ENCODE measurements around the gene CABP7. TPM values are rescaled to one million over a fixed set of nuclear protein-coding genes. Genes with fewer than 3 reads are reported as not detected.
A peak's percentile ranks its signal among the peaks of the same experiment; 100 is the strongest.

The CABP7 gene
- total RNA-seq, 1 donor from 2014 or later, result 0.12 TPM

- Mint-ChIP-seq H3K27ac (peak overlapping the region; percentile 98), H3K4me1 (ENCODE audit: low read depth) (peaks cover 21% of the 10 kb centered on the region), H3K36me3 (ENCODE audit: insufficient read depth) (peaks cover 6% of the 10 kb centered on the region), H3K4me3 (ENCODE audit: low read depth) (peak overlapping the region; percentile 100), H3K9me3 (ENCODE audit: low read depth) (no peaks in the 10 kb centered on the region), H3K27me3 (no peaks in the 10 kb centered on the region)
- TF ChIP-seq, protein P1, sequence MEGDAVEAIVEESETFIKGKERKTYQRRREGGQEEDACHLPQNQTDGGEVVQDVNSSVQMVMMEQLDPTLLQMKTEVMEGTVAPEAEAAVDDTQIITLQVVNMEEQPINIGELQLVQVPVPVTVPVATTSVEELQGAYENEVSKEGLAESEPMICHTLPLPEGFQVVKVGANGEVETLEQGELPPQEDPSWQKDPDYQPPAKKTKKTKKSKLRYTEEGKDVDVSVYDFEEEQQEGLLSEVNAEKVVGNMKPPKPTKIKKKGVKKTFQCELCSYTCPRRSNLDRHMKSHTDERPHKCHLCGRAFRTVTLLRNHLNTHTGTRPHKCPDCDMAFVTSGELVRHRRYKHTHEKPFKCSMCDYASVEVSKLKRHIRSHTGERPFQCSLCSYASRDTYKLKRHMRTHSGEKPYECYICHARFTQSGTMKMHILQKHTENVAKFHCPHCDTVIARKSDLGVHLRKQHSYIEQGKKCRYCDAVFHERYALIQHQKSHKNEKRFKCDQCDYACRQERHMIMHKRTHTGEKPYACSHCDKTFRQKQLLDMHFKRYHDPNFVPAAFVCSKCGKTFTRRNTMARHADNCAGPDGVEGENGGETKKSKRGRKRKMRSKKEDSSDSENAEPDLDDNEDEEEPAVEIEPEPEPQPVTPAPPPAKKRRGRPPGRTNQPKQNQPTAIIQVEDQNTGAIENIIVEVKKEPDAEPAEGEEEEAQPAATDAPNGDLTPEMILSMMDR (IDR thresholded peaks at IDR 0.05; ENCODE audit: unreplicated experiment), result no peak
- DNase-seq (ENCODE audit: low spot score, unreplicated experiment), result no peak
Observed at GRCh38 chr22:29768052-29768693, 48.4 kb downstream of the CABP7 start.

DNA sequence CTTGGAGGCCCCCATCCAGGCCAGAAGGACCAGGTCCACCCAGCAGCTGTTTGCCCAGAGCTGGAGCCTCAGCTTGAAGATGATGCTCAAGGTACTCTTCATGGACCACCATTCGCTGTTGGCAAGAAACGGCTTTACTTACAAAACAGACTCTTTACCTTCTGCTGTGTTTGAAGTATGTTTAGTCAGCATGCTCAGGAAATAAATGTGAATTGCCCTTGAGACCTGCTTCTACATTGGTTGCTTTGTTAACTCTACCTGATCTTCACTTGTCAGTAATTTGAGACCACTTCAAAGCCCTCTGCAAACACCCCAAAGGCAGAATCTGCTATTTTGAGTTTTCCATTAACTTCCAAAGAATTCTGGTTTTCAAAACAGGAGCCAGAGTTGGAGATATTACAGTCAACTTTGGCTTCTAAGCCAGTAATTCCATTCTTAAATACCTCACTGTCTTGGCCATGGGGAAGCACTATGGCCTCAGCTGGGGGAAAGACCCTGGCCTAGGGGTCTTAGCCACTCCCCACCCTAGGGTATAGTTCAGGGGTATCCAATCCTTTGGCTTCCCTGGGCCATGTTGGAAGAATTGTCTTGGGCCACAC is 50.0 kb downstream of the CABP7 start:
- Mint-ChIP-seq H3K27ac (no peak overlapping the region), H3K4me1 (ENCODE audit: low read depth) (peaks cover 21% of the 10 kb centered on the region), H3K9me3 (ENCODE audit: low read depth) (no peaks in the 10 kb centered on the region), H3K4me3 (ENCODE audit: low read depth) (no peak overlapping the region), H3K36me3 (ENCODE audit: insufficient read depth) (peaks cover 6% of the 10 kb centered on the region), H3K27me3 (no peaks in the 10 kb centered on the region)
- TF ChIP-seq, protein P1 (IDR thresholded peaks at IDR 0.05; ENCODE audit: unreplicated experiment), result no peak
- DNase-seq (ENCODE audit: low spot score, unreplicated experiment), result no peak

DNA sequence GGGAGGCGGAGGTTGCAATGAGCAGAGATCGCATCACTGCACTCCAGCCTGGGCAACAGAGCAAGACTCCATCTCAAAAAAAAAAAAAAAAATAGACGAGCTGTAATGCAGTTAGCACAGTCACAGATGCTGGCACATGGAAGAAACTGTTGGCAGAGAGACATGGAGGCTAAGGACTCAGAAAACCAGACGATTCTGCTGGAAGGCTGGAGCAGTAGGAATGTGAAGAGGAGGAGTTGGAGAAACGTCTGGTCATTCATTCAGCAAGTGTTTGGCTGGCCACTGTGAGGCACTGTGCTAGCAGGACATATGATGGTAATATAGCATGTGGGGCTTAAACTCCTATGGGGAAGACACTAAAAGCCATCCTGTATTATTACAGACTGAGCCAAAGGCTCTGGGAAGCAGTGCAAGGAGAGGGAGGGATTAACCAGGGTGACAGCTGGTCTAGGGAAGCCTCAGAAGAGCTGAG is 52.4 kb downstream of the CABP7 start:
- H3K4me1 Mint-ChIP-seq (ENCODE audit: low read depth), result peaks cover 15% of the 10 kb centered on the region
- peaks cover 6% of the 10 kb centered on the region for H3K36me3 Mint-ChIP-seq (ENCODE audit: insufficient read depth)
- DNase-seq (ENCODE audit: low spot score, unreplicated experiment), result no peak
- TF ChIP-seq, protein P1 (IDR thresholded peaks at IDR 0.05; ENCODE audit: unreplicated experiment), result peak; percentile 49
- H3K27me3 Mint-ChIP-seq, result no peaks in the 10 kb centered on the region
- no peak overlapping the region for H3K4me3 Mint-ChIP-seq (ENCODE audit: low read depth)
- no peak overlapping the region for H3K27ac Mint-ChIP-seq
- H3K9me3 Mint-ChIP-seq (ENCODE audit: low read depth), result no peaks in the 10 kb centered on the region

DNA sequence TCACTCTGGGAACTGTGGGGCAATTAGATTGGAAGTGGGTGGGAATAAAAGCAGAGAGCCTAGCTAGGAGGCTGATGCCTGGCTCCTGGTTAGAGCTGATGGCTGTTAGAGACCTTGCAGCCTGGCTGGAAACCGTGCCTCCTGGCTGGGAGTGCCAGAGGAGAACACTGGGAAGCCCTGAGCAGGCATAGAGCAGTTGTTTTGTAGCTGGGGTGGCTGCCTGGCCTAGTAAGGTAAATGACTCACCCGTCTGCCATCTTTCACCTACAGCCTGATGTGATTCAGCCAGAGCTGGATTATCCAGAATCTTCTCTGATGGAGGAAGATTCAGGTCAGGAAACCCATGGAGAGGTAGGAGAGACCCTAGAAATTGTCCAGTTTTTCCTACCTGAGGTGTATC is 53.4 kb downstream of the CABP7 start:
- TF ChIP-seq, protein P1 (IDR thresholded peaks at IDR 0.05; ENCODE audit: unreplicated experiment), result no peak
- peaks cover 10% of the 10 kb centered on the region for H3K4me1 Mint-ChIP-seq (ENCODE audit: low read depth)
- no peaks in the 10 kb centered on the region for H3K27me3 Mint-ChIP-seq
- no peak overlapping the region for H3K4me3 Mint-ChIP-seq (ENCODE audit: low read depth)
- H3K36me3 Mint-ChIP-seq (ENCODE audit: insufficient read depth), result peaks cover 4% of the 10 kb centered on the region
- no peak for DNase-seq (ENCODE audit: low spot score, unreplicated experiment)
- no peaks in the 10 kb centered on the region for H3K9me3 Mint-ChIP-seq (ENCODE audit: low read depth)
- H3K27ac Mint-ChIP-seq, result no peak overlapping the region

GRCh38 chr22:29780220-29780619 is 60.4 kb downstream of the CABP7 start:
- Mint-ChIP-seq H3K36me3 (ENCODE audit: insufficient read depth) (no peaks in the 10 kb centered on the region), H3K27me3 (peaks cover 8% of the 10 kb centered on the region), H3K9me3 (ENCODE audit: low read depth) (no peaks in the 10 kb centered on the region), H3K4me1 (ENCODE audit: low read depth) (peaks cover 46% of the 10 kb centered on the region), H3K27ac (no peak overlapping the region), H3K4me3 (ENCODE audit: low read depth) (no peak overlapping the region)
- TF ChIP-seq, protein P1 (IDR thresholded peaks at IDR 0.05; ENCODE audit: unreplicated experiment), result no peak
- DNase-seq (ENCODE audit: low spot score, unreplicated experiment), result no peak
